Measurements from ENCODE around the gene INPP4B. TPM values are rescaled to one million over a fixed set of nuclear protein-coding genes. Genes with fewer than 3 reads are reported as not detected.

INPP4B gene
- total RNA-seq, 2 experiments from 2014 or later, result 42.9 to 44.0 TPM

DNA sequence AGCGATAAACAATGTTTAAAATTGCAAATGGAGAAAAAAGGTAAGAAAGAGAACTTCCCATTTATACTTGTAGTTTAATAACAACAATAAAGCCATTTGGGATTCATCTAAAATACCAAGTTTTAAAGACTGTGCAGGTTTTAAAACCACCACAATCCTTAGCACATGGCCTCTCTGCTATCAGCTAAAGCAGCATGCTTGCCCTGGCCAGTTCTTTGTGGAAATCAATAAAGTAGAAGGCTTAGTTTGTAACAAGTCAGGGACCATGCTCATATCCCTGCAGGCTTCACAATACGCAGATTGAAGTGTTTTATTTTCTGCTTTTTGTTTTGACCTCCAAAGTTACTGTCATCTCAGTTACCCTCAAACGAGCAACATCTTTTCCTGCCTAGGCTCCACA, 249.5 kb downstream of the INPP4B start:
- CTCF ChIA-PET, result no interaction called here
- POLR2A ChIA-PET, result no interaction called here

DNA sequence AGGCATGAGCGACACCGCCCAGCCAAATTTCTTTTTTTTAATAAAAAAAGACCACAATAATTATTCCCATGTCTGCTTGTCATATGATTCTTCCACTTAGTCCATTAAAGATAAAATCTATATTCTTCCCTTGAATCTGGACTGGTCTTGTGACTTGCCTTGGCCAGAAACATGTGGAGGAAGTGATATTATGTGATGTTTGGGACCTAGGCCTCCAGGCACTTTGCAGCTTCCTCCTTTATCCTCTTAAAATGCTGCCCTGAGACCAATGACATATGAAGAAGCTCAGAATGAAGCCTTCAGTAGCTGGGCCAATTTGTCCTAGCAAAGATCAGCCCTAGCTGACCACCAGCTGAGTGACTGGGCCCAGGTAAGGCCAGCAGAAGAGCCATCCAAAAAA, 250.0 kb downstream of the INPP4B start:
- ChIA-PET POLR2A (no interaction called here), CTCF (no interaction called here)

DNA sequence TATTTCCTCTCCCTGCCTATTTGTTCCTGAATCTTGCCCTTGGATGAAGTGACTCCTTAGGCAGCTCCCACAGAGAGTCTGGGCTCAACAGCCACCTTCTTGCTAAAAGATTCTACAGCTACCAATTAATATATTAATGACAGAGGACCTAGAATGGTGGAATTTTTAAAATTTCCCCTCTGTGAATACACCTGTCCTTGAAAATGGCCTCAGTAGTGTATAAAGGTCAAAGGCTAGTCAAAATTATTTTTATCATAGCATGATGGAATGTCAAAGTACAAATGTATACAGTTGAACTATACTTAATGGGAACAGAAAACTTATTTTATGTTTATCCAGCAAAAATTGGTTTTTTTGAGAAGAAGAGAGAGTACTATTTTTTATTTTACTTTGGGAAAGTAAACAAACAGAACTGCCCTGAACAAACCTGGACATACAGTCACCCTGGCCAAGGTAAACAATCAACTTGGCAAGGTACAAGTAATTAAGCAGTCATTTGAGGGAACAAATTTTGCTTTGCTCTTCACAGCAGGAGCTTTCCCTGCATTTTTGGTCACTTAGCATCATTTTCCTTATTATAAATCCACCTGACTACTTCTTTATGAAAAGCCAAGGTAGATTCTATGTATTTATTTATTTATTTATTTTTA, 250.8 kb downstream of the INPP4B start:
- ChIA-PET CTCF (no interaction called here), POLR2A (no interaction called here)

DNA sequence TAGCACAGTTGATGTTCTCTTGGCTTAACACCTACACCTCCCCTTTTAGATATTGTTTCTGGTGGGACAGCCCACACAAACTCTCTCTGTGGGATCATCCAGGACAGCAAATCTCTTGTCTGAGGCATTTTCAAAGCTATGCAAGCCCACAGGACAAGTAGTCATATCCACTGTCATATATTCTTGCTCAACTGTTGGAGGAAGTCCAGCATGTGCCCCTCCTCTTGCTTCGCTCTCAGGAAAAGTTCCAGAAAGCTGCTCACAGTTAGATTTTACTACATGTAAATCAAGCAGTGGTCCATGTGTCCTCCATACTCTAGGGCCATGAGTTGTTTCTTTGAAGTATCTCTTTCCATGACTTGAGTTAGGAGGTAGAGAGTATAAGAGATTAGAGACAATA, 260.7 kb downstream of the INPP4B start:
- CTCF ChIA-PET, result no interaction called here
- POLR2A ChIA-PET, result no interaction called here

DNA sequence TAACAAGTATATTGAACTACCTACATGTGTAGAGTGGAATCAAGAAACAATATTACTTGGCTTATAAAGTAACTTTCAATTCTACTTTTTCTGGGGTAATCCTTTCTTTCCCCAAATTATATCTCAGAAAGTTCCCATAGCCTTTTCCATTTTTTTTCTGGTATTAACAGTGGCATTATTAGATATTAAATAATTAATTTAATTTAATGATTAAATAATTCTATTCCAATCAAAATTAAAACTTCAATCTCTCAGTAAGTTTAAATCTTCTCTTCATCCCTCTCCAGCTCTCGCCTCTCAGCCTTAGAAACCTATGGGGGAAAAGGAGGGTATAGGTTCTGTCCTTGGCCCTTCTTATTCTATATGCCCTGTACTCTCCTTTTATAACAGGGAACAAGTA, 262.4 kb downstream of the INPP4B start:
- CTCF ChIA-PET, result no interaction called here
- POLR2A ChIA-PET, result no interaction called here

DNA sequence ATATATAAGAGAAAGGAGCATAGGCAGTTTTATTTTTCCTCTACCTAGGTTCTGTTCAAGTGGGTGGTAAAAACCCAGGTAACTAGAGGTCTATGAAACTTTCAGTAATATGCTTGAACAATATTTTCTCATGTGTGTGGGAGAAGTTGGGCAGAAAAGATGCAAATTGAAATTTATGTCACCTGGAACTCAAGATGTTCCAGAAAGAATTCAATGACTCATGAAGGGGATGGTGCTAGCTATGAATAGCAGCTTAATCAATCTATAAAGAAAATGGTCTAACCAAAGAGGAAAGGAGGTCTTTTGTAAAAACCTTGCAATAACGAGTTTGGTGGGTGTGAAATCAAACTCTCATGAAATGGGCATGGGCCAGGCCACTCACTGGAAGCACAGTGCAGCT, 263.8 kb downstream of the INPP4B start:
- CTCF ChIA-PET, result no interaction called here
- POLR2A ChIA-PET, result no interaction called here

DNA sequence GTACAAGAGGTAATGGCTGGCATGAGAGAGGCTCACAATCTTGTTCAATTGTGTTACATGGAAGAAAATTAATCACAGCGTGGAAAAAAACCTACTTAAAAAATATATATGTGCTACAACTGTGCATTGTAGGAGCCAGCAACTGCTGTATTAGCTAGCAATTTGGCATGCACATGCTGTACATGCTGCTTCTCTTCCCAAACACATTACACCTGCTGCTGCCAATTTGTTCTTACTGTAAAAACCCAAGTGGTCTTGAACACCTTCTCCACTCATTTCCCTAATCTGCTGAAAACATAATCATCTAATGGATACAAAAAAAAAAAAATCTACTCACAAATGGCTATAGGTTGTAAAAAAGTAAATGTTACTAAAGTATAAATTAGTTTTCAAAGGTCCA, 264.2 kb downstream of the INPP4B start:
- ChIA-PET POLR2A (no interaction called here), CTCF (no interaction called here)

DNA sequence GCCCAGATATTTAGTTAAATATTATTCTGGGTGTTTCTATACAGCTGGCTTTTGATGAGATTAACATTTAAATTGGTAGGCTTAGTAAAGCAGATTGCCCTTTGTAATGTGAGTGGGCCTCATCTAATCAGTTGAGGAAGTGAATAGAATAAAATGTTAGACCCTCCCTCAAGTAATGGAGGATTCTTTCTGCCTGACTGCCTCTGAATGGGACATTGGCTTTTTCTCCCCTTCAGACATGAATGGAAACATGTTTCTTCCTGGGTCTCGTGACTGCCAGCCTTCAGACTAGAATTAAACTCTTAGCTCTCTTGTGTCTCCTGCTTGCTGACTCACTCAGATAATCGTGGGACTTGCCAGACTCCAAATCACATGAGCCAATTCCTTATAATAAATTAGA, 266.7 kb downstream of the INPP4B start:
- ChIA-PET CTCF (no interaction called here), POLR2A (no interaction called here)

DNA sequence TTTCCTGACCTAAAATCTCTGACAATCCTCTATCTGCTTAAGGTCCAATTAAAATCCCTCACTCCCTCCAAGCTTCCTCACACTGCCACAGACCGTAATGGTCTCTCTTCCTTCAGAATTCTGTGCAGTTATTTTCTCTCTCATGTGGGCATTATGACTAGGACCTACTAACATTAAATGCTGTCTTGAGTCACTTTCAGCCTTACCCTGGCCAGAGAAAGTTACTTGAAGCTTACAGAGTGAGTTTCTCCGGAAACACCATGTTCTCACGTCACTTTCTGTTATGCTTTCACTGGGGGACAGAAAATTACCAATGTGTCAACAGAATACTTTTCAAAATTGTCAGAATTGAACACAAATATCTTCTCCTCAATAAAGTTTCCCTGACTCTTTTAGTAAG, 271.8 kb downstream of the INPP4B start:
- POLR2A ChIA-PET, result interaction anchor here (1.2 kb wide), 1 partner anchor 610 kb away, joined by 3 read pairs; the partner anchor contains the start of gene USP38
- CTCF ChIA-PET, result no interaction called here

DNA sequence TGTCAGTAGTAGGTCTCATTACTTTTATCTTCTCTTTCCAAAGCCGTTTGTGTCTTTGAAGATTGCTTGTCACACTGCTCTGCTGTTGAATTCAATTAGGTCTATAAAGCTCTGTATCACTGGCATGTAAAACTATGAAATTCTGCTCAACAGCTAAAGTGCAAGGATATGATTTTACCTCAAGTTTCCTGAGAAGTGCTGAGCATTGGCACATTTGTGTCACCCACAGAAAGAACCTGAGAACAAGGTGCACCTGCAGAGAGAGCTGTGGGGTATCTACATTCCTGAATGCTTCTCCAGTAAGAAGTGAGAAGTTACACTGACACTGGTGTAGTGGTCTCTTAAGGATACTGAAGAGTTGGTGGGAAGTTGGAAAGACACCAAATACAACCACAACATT, 274.0 kb downstream of the INPP4B start:
- POLR2A ChIA-PET, result no interaction called here
- CTCF ChIA-PET, result no interaction called here

DNA sequence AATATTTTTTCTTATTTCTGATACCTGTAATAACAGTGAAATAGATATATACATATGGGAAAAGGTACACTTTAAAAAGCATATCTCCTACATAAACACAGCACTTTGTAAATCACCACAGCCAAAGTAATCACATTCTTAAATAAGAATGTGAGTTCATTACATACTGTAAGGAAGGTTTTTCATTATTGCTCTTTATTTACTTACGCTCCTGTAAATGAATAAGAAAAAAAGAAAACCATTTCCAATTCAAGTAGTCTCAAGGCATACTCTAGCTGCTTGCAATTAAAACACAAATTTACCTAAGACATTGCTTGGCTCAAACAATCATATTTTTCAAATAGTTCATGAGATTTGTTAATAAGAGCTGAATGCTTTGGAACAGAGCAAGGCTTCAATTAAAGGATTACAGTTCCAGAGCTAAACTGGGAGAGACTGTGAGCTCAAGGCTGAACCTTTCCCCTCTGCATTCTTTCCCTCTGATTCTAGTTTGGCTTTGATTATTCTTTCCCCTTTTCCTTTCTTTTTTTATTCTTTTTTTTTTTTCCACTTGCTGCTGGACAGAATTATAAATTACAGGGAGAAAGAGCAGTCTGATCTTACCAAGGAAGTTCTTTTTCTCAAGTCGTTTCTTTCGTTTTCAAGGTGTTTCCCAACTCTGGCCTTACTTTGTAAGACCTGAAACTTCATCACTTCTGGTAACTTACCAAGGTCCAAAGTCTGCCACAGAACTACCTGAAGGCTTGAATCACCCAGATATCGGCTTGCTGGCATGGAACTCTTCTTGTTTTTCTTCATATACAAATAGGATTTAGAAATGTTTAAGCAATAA, 278.3 kb downstream of the INPP4B start:
- POLR2A ChIA-PET, result interaction anchor here (0.9 to 3.3 kb wide), 4 partner anchors 151 to 191 kb away, joined by 3 to 15 read pairs (median 3); no protein-coding TSS in a partner anchor
- CTCF ChIA-PET, result interaction anchor here (1.3 to 2.0 kb wide), 2 partner anchors 162 to 214 kb away, joined by 7 to 11 read pairs; no protein-coding TSS in a partner anchor

DNA sequence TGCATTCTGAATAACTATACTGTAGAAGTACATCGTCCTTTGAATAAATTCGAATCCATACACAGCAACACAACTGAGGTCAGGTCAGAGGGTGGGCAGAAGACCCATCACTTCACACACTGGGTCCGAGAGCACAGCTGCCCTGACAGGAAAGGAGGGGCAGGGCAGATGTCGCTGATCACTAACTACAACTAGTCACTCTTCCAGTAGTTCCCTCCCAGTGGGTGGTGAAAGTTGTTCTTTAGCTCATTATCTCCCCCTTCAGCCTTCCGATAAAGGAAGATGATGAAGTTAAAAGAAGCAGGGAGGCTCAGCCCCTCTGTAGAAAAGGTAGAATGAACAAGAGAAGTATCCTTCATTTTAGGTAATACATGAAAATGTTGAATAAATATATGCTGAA, 278.9 kb downstream of the INPP4B start:
- POLR2A ChIA-PET, result interaction anchor here (0.9 to 3.3 kb wide), 4 partner anchors 150 to 191 kb away, joined by 3 to 15 read pairs (median 4); no protein-coding TSS in a partner anchor
- CTCF ChIA-PET, result interaction anchor here (0.7 to 2.0 kb wide), 3 partner anchors 9 to 214 kb away, joined by 5 to 11 read pairs (median 7); no protein-coding TSS in a partner anchor

DNA sequence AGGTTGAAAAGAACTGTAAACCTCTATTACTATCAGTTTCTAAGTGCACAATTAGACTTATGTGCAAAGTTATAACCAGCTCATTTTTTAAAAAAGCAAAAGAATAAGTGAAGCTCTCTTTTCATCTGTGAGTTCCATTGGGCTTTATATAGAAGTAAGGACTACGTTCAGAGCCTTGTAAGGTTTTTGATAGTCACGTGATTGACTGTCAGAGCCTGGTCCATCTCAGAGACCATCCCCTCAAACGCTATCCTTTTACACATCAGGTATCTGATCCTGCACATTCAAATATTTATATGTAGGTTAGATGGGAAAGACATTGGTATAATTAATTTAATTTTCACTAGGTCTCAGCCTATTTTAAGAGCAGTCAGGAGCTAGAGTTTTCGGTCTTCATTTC, 279.3 kb downstream of the INPP4B start:
- CTCF ChIA-PET, result interaction anchor here (0.7 to 2.0 kb wide), 3 partner anchors 9 to 213 kb away, joined by 5 to 11 read pairs (median 7); no protein-coding TSS in a partner anchor
- POLR2A ChIA-PET, result interaction anchor here (1.1 to 3.3 kb wide), 3 partner anchors 161 to 190 kb away, joined by 3 to 15 read pairs (median 5); no protein-coding TSS in a partner anchor

DNA sequence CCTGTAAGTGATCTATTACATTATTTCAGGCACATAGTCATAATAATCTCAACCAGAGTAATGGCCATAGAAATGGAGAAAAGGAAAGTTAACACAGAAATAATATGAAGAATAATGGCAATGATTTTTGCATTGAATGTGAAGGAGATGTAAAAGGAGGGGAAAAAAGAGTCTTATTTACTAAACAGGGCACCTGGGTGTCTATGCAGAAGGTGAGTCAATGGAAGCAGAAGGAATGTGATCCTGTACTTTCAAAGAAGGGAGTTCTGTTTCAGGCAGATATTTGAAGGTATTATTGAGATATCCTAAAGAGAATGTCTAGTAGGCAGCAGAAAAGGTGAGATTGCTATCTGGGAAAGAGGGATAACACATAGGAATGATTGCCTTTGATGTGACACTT, 279.9 kb downstream of the INPP4B start:
- CTCF ChIA-PET, result interaction anchor here (2.0 kb wide), 1 partner anchor 160 kb away, joined by 11 read pairs; no protein-coding TSS in a partner anchor
- POLR2A ChIA-PET, result interaction anchor here (1.6 to 3.3 kb wide), 2 partner anchors 161 to 163 kb away, joined by 5 to 15 read pairs; no protein-coding TSS in a partner anchor

DNA sequence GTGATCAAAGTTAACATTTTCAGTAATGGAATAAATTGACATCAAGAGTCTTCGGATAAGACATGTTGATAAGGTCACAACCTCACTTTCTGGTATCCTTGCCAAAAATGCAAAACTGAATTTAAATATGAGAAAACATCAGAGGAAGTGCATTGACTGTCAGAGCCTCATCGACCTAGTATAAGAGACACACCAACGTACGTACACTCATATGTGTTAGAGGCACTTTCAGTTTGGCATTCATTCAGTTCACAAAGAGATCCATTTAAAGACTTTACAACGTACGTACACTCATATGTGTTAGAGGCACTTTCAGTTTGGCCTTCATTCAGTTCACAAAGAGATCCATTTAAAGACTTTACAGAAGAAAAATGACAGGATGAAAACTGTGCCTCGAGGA, 280.3 kb downstream of the INPP4B start:
- ChIA-PET POLR2A (interaction anchor here (1.6 to 3.3 kb wide), 2 partner anchors 160 to 162 kb away, joined by 5 to 15 read pairs; no protein-coding TSS in a partner anchor), CTCF (no interaction called here)

DNA sequence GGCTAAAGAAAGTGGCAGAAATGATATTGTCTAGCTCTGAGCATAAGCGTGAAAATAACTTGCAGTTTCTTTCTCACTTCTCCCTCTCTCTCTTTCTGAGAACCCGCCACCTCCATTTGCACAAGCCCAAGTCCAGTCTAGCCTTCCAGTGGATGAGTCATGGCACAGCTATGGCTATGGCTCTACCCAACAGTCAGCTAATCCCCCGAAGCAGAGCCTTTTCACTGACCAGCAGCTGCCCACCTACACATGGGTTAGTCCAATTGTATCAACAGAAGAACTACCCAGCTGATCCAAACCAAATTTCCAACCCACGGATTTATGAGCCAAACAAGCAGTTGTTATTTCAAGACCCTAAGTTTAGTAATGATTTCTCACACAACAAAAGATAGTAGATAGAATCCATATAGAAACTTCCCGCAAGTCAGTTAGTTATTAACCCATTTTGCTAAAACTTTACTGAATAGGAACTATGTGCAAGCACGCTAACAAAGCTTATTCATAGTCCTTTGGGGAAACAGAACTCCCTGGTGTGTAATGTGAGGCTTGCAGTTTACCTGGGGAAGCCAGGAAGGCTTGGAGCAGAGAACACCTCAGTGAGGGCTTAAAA, 282.3 kb downstream of the INPP4B start:
- POLR2A ChIA-PET, result no interaction called here
- CTCF ChIA-PET, result no interaction called here

DNA sequence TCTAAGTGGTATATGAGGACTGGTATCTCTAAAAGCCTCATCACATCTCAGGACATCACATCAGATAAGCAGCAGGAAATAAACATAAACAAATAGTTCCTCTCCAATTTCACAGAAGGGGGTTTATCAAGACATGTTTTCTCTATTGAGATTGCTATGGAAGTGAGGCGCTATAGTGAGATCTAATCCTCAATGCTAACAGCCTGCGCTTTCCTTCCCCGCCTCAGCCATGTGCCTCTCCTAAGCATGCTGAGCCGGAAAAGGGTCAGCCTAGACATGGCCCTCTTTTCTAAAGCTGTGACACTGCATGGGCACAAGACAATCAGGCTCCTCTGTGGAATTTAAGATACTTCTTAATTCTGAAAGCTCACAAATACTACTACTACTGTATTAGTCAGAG, 286.1 kb downstream of the INPP4B start:
- CTCF ChIA-PET, result no interaction called here
- POLR2A ChIA-PET, result no interaction called here

DNA sequence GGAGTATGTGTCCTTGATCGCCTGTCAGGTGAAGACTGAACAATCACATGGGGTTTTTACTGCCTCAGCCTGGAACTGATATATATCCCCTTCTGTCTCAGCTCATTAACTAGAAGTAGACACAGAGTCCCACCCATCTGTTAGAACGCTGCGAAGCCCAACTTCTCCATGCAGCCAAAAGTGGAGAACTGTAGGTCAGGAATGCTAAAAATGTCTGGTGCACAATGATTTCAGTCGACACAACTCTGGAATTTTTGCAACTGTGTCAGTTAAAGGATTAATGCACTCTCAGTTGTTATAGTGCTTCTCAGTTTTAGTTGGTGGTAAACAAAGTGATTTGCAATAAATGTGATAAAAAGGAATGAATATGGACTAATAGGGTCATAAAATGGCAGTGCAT, 287.2 kb downstream of the INPP4B start:
- POLR2A ChIA-PET, result no interaction called here

DNA sequence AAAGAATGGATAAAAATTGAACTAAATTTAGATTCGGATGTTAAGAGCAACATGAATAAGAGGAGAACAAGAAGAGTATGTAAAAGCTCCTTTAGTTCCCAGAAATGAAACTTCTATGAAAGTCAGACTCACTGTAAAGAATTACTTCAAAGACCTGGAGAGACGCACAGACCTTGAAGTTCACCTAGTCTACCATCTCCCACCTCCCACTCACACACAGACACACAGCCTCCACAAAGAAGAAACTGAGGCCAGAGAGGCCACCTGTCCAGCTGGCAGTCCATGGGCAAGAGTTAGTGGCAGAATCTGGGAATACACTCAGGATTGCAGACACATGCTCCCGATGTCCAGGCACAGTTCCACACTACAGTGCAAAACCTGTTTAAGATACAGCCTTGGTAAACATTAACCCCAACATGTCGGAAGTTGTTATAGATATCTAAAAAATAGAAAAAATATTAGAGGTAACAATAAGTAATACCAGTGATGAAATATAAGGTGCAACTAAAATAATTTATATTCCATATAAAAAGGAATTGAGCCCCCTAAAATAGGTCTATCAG, 288.8 kb downstream of the INPP4B start:
- POLR2A ChIA-PET, result no interaction called here

More for the DNA sequence above, 287.2 kb downstream of the INPP4B start:
- CTCF ChIA-PET, result interaction anchor here (0.6 to 2.2 kb wide), 2 partner anchors 8 to 128 kb away, joined by 3 to 5 read pairs; no protein-coding TSS in a partner anchor

More for the DNA sequence above, 288.8 kb downstream of the INPP4B start:
- CTCF ChIA-PET, result interaction anchor here (2.2 kb wide), 1 partner anchor 10 kb away, joined by 5 read pairs; no protein-coding TSS in a partner anchor

Data from activated CD8-positive, alpha-beta memory T cell treated with anti-CD3 and anti-CD28 coated beads for 36 hours (primary cell).